IMR-90 (cell line): ENCODE data around the gene ADAM23.
A peak's percentile ranks its signal among the peaks of the same experiment; 100 is the strongest.

Source experiments
- FOS ChIP-seq: fragments of 150-350 bp; IDR thresholded peaks from 2 replicates; pipeline ENCODE4 v1.6.1; 2016; ENCODE audit warnings: low read depth, low read length
- POLR2A ChIP-seq: IDR thresholded peaks from 2 replicates; pipeline ENCODE4 v1.6.1; 2012; ENCODE audit warnings: mild to moderate bottlenecking, low read depth, low read length
- RAD21 ChIP-seq: IDR thresholded peaks from 2 replicates; pipeline ENCODE4 v1.6.1; 2012; ENCODE audit warnings: low read length, improper control_type of control experiment
- RCOR1 ChIP-seq: IDR thresholded peaks from 2 replicates; pipeline ENCODE4 v1.6.1; 2012; ENCODE audit warnings: mild to moderate bottlenecking, low read length, improper control_type of control experiment; ENCODE audit not compliant: insufficient replicate concordance
- RFX5 ChIP-seq: IDR thresholded peaks from 2 replicates; pipeline ENCODE4 v1.8.0; 2012; ENCODE audit warnings: low read depth, mild to moderate bottlenecking, low read length, moderate library complexity
- TF ChIP-seq, protein P1 (sequence below): conservative IDR thresholded peaks from 2 replicates; pipeline ENCODE4 v1.5.1; 2012; ENCODE audit warnings: mild to moderate bottlenecking, low read depth, low read length, improper control_type of control experiment

DNA sequence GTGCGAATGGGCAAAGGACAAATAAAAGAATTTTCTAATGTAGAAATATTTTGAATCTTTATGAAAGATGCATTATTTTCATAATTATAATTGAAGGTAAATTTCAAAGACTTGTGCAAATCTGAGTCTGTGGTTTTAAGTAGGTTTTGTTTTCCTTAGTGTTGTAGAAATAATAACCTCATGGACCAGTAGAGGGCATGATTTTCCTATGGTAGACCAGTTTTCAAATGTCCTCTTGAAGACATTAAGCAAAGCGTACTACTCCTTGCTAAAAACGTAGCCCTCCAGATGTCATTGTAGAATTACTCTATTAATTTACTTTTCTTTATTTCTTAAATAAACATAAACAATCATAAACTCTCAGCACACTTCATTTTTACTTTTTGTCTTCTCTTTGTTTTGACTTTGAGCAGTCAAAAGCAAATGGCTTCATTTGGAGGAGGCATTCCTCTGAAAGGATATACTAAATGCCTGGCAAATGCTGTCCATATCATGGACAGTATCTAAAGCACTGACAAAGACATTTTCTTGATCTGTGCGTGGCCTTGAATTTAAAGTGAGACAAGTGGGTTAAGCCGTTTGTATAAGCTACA is 113.1 kb downstream of the ADAM23 start:
- TF ChIP-seq, protein P1, sequence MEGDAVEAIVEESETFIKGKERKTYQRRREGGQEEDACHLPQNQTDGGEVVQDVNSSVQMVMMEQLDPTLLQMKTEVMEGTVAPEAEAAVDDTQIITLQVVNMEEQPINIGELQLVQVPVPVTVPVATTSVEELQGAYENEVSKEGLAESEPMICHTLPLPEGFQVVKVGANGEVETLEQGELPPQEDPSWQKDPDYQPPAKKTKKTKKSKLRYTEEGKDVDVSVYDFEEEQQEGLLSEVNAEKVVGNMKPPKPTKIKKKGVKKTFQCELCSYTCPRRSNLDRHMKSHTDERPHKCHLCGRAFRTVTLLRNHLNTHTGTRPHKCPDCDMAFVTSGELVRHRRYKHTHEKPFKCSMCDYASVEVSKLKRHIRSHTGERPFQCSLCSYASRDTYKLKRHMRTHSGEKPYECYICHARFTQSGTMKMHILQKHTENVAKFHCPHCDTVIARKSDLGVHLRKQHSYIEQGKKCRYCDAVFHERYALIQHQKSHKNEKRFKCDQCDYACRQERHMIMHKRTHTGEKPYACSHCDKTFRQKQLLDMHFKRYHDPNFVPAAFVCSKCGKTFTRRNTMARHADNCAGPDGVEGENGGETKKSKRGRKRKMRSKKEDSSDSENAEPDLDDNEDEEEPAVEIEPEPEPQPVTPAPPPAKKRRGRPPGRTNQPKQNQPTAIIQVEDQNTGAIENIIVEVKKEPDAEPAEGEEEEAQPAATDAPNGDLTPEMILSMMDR = peak; percentile 53
- TF ChIP-seq POLR2A (no peak), FOS (no peak), RCOR1 (no peak), RAD21 (peak; percentile 48), RFX5 (no peak)
